DND-41 (cell line): ENCODE results near the gene CHN2.

ENCODE experiments used
- CTCF ChIP-seq: IDR thresholded peaks from 2 replicates; pipeline ENCODE4 v1.5.1; 2012; ENCODE audit warnings: borderline replicate concordance, low read length, moderate library complexity, mild to moderate bottlenecking; ENCODE audit not compliant: poor library complexity, severe bottlenecking; ENCODE audit errors: extremely low read depth
- EZH2 ChIP-seq: IDR thresholded peaks from 3 replicates; pipeline ENCODE4 v1.6.1; 2012; ENCODE audit warnings: borderline replicate concordance, low read depth, mild to moderate bottlenecking, moderate library complexity, low read length, inconsistent platforms; ENCODE audit not compliant: severe bottlenecking

DNA sequence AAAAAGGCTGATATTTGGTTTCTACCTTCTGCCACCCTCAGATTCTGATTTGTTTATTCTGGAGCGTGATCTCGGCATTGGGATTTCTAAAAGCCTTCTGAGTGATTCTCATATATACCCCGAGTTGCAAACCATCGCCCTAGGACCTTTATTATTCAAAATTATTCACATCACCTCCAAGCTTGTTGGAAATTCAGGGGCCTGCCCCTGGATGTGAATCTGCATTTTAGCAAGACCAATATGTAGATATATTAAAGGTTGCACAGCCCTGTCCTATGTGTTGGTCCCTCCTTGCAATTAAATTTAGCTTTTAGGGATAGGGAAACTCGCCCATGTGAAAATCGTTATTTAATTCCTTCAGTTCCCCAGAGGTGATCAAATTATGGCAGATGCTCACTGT is 9.0 kb upstream of the CHN2 start:
- TF ChIP-seq EZH2 (no peak), CTCF (no peak)
